ENCODE data around the gene BCKDHB.

Gene BCKDHB

DNA sequence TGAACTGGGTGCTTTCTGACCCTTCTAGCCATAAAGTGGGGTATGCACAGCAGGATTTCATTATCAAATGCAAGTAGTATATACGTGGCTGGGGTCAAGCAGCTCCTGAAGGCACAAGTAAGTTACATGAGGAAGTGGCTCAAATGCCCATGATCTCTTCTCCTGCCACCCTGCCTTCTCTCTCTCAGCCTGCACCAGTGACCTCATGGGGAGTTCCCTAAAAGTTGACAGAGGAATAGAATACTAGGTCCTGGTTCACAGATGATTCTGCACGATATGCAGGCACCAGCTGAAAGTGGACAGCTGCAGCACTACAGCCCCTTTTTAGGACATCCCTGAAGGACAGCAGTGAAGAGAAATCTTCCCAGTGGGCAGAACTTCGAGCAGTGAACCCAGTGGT, 282.0 kb downstream of the BCKDHB start:
- no peak overlapping the region for H3K4me3 ChIP-seq (ENCODE audit: low read depth, low read length)
- TF ChIP-seq, protein P1, sequence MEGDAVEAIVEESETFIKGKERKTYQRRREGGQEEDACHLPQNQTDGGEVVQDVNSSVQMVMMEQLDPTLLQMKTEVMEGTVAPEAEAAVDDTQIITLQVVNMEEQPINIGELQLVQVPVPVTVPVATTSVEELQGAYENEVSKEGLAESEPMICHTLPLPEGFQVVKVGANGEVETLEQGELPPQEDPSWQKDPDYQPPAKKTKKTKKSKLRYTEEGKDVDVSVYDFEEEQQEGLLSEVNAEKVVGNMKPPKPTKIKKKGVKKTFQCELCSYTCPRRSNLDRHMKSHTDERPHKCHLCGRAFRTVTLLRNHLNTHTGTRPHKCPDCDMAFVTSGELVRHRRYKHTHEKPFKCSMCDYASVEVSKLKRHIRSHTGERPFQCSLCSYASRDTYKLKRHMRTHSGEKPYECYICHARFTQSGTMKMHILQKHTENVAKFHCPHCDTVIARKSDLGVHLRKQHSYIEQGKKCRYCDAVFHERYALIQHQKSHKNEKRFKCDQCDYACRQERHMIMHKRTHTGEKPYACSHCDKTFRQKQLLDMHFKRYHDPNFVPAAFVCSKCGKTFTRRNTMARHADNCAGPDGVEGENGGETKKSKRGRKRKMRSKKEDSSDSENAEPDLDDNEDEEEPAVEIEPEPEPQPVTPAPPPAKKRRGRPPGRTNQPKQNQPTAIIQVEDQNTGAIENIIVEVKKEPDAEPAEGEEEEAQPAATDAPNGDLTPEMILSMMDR (IDR thresholded peaks at IDR 0.05; ENCODE audit: borderline replicate concordance, insufficient read depth, low read depth, low read length): no peak

All from GM12875 (cell line).